ENCODE results near the gene TMBIM1.
"Not testable (repeated sequence)": the region's sequence is repeated elsewhere in the genome, so short reads cannot be mapped to it uniquely, and the experiment has no call there.

Gene TMBIM1

GRCh38 chr2:218318241-218318640 is 25.9 kb upstream of the TMBIM1 start:
- no peak for DNase-seq (ENCODE audit: low read depth)

- no peak for DNase-seq (ENCODE audit: low read depth)
Observed at GRCh38 chr2:218317835-218318234, 25.5 kb upstream of the TMBIM1 start.

- DNase-seq (ENCODE audit: low read depth): no peak
Observed at GRCh38 chr2:218317303-218317630, 25.0 kb upstream of the TMBIM1 start.

GRCh38 chr2:218315397-218315796 is 23.1 kb upstream of the TMBIM1 start:
- no peak for DNase-seq (ENCODE audit: low read depth)

- not testable (repeated sequence) for DNase-seq (ENCODE audit: low read depth)
Observed at GRCh38 chr2:218314764-218315163, 22.5 kb upstream of the TMBIM1 start.

GRCh38 chr2:218313356-218313755 is 21.1 kb upstream of the TMBIM1 start:
- DNase-seq (ENCODE audit: low read depth): no peak

- no peak for DNase-seq (ENCODE audit: low read depth)
Observed at GRCh38 chr2:218312267-218312756, 20.0 kb upstream of the TMBIM1 start.

GRCh38 chr2:218311541-218312266 is 19.4 kb upstream of the TMBIM1 start:
- DNase-seq (ENCODE audit: low read depth): not testable (repeated sequence)

GRCh38 chr2:218310853-218311540 is 18.7 kb upstream of the TMBIM1 start:
- DNase-seq (ENCODE audit: low read depth): no peak

GRCh38 chr2:218307415-218308090 is 15.2 kb upstream of the TMBIM1 start:
- DNase-seq (ENCODE audit: low read depth): no peak

- DNase-seq (ENCODE audit: low read depth): no peak
Observed at GRCh38 chr2:218306184-218306920, 14.0 kb upstream of the TMBIM1 start.

- DNase-seq (ENCODE audit: low read depth): no peak
Observed at GRCh38 chr2:218305383-218305782, 13.1 kb upstream of the TMBIM1 start.

GRCh38 chr2:218301176-218301819 is 9.0 kb upstream of the TMBIM1 start:
- peak; percentile 73 for DNase-seq (ENCODE audit: low read depth)

- no peak for DNase-seq (ENCODE audit: low read depth)
Observed at GRCh38 chr2:218300141-218300540, 7.8 kb upstream of the TMBIM1 start.

- DNase-seq (ENCODE audit: low read depth): no peak
Observed at GRCh38 chr2:218298314-218298875, 6.1 kb upstream of the TMBIM1 start.

GRCh38 chr2:218296847-218297246 is 4.5 kb upstream of the TMBIM1 start:
- DNase-seq (ENCODE audit: low read depth): no peak

- DNase-seq (ENCODE audit: low read depth): no peak
Observed at GRCh38 chr2:218296200-218296599, 3.9 kb upstream of the TMBIM1 start.

GRCh38 chr2:218295029-218295428 is 2.7 kb upstream of the TMBIM1 start:
- no peak for DNase-seq (ENCODE audit: low read depth)

- no peak for DNase-seq (ENCODE audit: low read depth)
Observed at GRCh38 chr2:218294430-218295022, 2.2 kb upstream of the TMBIM1 start.

GRCh38 chr2:218293715-218294429 is 1.6 kb upstream of the TMBIM1 start:
- no peak for DNase-seq (ENCODE audit: low read depth)

All from fibroblast of the conjunctiva (primary cell).